ENCODE data around the gene ACTR6. TPM values are rescaled to one million over a fixed set of nuclear protein-coding genes. Genes with fewer than 3 reads are reported as not detected.

The ACTR6 gene
- total and polyA plus RNA-seq, 10 of the 15 experiments (the other 5 are each of a cell fraction or from before 2014, with no cell fraction given): 17.4 to 62.4 (median 40.5) TPM

DNA sequence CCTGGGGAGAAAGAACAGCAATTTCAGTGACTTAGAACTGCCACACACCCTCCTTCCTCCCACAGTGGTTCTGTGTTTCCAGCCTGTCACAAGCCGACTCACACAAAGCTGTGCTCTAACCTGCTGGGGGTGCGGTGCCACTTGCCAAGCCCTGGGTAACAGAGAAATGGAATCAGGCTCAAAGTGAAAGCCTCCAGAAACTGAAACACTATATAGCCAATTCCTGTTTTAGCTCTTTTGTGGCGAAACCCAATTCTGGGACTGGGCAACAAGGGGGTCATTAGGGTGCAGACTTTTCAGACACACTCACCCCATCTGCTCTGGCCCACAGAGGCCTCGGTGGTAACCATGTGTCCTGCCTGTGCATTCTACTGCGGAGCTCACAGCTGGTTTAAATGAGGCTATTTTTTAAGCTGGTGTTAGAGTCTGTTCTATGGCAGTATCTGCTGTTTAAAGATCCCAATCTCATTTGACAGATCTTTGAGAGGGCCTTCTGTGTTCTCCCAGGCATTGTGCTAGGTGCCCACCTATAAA lies 15.2 kb upstream of the ACTR6 start (continued):
- TF ChIP-seq, protein P1, sequence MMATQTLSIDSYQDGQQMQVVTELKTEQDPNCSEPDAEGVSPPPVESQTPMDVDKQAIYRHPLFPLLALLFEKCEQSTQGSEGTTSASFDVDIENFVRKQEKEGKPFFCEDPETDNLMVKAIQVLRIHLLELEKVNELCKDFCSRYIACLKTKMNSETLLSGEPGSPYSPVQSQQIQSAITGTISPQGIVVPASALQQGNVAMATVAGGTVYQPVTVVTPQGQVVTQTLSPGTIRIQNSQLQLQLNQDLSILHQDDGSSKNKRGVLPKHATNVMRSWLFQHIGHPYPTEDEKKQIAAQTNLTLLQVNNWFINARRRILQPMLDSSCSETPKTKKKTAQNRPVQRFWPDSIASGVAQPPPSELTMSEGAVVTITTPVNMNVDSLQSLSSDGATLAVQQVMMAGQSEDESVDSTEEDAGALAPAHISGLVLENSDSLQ (IDR thresholded peaks at IDR 0.05): no peak
- TF ChIP-seq RUNX3 (IDR thresholded peaks at IDR 0.05; ENCODE audit: low read length): peak; percentile 29; the same call in 1 of the 2 replicates
- TF ChIP-seq MEF2B (IDR thresholded peaks at IDR 0.05; ENCODE audit: partially characterized antibody, poor library complexity, severe bottlenecking): peak; percentile 15
- TF ChIP-seq SPI1 (IDR thresholded peaks at IDR 0.05; ENCODE audit: borderline replicate concordance, insufficient read depth, low read depth, low read length): peak; percentile 24; the same call in 1 of the 2 replicates
- no peak for TF ChIP-seq NR2C2 (IDR thresholded peaks at IDR 0.05; ENCODE audit: borderline replicate concordance, control insufficient read depth, insufficient read length, low read depth)

DNA sequence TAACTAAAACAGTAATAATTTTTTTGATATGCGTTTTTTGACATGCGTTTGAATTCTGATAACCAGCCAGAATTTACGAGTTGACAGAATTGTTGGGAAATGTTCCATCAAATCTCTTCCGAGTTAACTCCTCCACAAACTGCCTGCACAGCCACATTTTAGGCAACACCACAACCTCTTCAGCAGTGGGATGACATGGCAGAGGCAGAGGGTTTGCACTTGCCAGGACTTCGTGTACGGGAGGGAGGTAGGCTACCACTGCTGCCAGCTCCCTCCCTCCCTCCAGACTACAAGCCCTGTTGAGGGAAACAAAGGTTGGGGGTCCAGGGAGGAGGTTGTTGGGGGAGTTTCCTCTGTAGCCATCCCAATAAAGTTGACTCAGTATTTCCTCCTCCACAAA lies 14.5 kb upstream of the ACTR6 start:
- in situ Hi-C loops (cut with MboI) (no loop called here), intact Hi-C loops (cut with micrococcal nuclease; ENCODE audit: unreplicated experiment) (no loop called here)
- Histone ChIP-seq H3K79me2 (ENCODE audit: control insufficient read depth, insufficient read depth, low read length) (no peaks in the 10 kb centered on the region; the same call in 1 of the 2 replicates), H3K9me3 (replicated peaks; ENCODE audit: control insufficient read depth, insufficient read depth, low read length) (no peaks in the 10 kb centered on the region; the same call in 2 of the 3 replicates), H2AFZ (ENCODE audit: control insufficient read depth, low read depth, low read length) (no peak overlapping the region), H3K27ac (ENCODE audit: control insufficient read depth, insufficient read depth) (no peak overlapping the region), H3K27me3 (replicated peaks in 1 of 2; ENCODE audit: control insufficient read depth in 2 of 2, insufficient read depth in 2 of 2, low read length in 1 of 2) (no peaks in the 10 kb centered on the region), H3K4me2 (ENCODE audit: control insufficient read depth, insufficient read depth) (peak overlapping the region; percentile 81; the same call in 1 of the 2 replicates), H3K9ac (ENCODE audit: control insufficient read depth, insufficient read depth, low read length) (no peak overlapping the region), H3K36me3 (ENCODE audit: control insufficient read depth in 2 of 2, insufficient read depth in 2 of 2, low read length in 1 of 2) (peaks cover 0 to 4% of the 10 kb centered on the region in 2 experiments; a peak in 2 of 4 replicates), H3K4me1 (ENCODE audit: control insufficient read depth, insufficient read depth, low read length) (peaks cover 21% of the 10 kb centered on the region), H4K20me1 (ENCODE audit: control insufficient read depth, insufficient read depth) (no peaks in the 10 kb centered on the region), H3K4me3 (no peak overlapping the region)
- BruUV-seq (replicated peaks): no TSS peak
- 94% methylated on average over 6 of the region's 6 CpGs for WGBS (ENCODE audit: insufficient coverage, insufficient replicate concordance, low lambda C conversion rate, missing lambda C conversion rate)
- FAIRE-seq: no peak
- no peak for ATAC-seq
- RAD21 ChIA-PET (ENCODE audit: unreplicated experiment): no interaction called here
- POLR2A ChIA-PET: no interaction called here
- DNase-seq (ENCODE audit: low read depth, low spot score): no peak
- CTCF ChIA-PET: interaction anchor here (0.5 to 1.8 kb wide), 6 partner anchors 10 to 43 kb away, joined by 3 to 11 read pairs (median 3); no protein-coding TSS in a partner anchor
- SMC1A ChIA-PET (ENCODE audit: uncharacterized antibody, unreplicated experiment): interaction anchor here (0.7 to 1.4 kb wide), 7 partner anchors 9 to 50 kb away, joined by 3 to 5 read pairs (median 3); partner anchors contain the start of gene ACTR6
- TF ChIP-seq NRF1 (conservative IDR thresholded peaks at IDR 0.05; ENCODE audit: low read depth, low read length): no peak
- TF ChIP-seq CHD2 (IDR thresholded peaks at IDR 0.05; ENCODE audit: borderline replicate concordance, low read depth, low read length): no peak
- TF ChIP-seq, protein P2, sequence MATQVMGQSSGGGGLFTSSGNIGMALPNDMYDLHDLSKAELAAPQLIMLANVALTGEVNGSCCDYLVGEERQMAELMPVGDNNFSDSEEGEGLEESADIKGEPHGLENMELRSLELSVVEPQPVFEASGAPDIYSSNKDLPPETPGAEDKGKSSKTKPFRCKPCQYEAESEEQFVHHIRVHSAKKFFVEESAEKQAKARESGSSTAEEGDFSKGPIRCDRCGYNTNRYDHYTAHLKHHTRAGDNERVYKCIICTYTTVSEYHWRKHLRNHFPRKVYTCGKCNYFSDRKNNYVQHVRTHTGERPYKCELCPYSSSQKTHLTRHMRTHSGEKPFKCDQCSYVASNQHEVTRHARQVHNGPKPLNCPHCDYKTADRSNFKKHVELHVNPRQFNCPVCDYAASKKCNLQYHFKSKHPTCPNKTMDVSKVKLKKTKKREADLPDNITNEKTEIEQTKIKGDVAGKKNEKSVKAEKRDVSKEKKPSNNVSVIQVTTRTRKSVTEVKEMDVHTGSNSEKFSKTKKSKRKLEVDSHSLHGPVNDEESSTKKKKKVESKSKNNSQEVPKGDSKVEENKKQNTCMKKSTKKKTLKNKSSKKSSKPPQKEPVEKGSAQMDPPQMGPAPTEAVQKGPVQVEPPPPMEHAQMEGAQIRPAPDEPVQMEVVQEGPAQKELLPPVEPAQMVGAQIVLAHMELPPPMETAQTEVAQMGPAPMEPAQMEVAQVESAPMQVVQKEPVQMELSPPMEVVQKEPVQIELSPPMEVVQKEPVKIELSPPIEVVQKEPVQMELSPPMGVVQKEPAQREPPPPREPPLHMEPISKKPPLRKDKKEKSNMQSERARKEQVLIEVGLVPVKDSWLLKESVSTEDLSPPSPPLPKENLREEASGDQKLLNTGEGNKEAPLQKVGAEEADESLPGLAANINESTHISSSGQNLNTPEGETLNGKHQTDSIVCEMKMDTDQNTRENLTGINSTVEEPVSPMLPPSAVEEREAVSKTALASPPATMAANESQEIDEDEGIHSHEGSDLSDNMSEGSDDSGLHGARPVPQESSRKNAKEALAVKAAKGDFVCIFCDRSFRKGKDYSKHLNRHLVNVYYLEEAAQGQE (IDR thresholded peaks at IDR 0.05; ENCODE audit: low read depth, low read length): no peak
- TF ChIP-seq, protein P3, sequence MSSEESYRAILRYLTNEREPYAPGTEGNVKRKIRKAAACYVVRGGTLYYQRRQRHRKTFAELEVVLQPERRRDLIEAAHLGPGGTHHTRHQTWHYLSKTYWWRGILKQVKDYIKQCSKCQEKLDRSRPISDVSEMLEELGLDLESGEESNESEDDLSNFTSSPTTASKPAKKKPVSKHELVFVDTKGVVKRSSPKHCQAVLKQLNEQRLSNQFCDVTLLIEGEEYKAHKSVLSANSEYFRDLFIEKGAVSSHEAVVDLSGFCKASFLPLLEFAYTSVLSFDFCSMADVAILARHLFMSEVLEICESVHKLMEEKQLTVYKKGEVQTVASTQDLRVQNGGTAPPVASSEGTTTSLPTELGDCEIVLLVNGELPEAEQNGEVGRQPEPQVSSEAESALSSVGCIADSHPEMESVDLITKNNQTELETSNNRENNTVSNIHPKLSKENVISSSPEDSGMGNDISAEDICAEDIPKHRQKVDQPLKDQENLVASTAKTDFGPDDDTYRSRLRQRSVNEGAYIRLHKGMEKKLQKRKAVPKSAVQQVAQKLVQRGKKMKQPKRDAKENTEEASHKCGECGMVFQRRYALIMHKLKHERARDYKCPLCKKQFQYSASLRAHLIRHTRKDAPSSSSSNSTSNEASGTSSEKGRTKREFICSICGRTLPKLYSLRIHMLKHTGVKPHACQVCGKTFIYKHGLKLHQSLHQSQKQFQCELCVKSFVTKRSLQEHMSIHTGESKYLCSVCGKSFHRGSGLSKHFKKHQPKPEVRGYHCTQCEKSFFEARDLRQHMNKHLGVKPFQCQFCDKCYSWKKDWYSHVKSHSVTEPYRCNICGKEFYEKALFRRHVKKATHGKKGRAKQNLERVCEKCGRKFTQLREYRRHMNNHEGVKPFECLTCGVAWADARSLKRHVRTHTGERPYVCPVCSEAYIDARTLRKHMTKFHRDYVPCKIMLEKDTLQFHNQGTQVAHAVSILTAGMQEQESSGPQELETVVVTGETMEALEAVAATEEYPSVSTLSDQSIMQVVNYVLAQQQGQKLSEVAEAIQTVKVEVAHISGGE (CRISPR knock-in tag; IDR thresholded peaks at IDR 0.05): no peak
- TF ChIP-seq SIN3A (IDR thresholded peaks at IDR 0.05; ENCODE audit: low read depth, low read length): no peak
- no peak for TF ChIP-seq STAT1 (conservative IDR thresholded peaks at IDR 0.05)
- TF ChIP-seq EP300 (IDR thresholded peaks at IDR 0.05; ENCODE audit: borderline replicate concordance in 1 of 2, control insufficient read depth in 1 of 2, low read depth in 2 of 2, low read length in 2 of 2): no peak
- TF ChIP-seq ZNF274 (IDR thresholded peaks at IDR 0.05; ENCODE audit: insufficient read depth, insufficient read length): no peak
- TF ChIP-seq CBFB (IDR thresholded peaks at IDR 0.05; ENCODE audit: low read depth): no peak

All from GM12878 (cell line).